ACC112 (cell line): ENCODE measurements around the gene CD247.

Experiments used
- H2AFZ ChIP-seq: fragments of 200-600 bp; sonication (generic); one replicate; pipeline ENCODE4 v1.6.0; 2017; ENCODE audit warnings: antibody characterized with exemption, low read length; ENCODE audit not compliant: unreplicated experiment
- H3K27ac ChIP-seq: fragments of 200-600 bp; sonication (generic); 2 replicates; pipeline ENCODE4 v1.5.1; 2014; ENCODE audit warnings: low read depth, mild to moderate bottlenecking, antibody characterized with exemption, low read length, moderate library complexity
- H3K27me3 ChIP-seq: fragments of 200-600 bp; sonication (generic); 2 replicates; pipeline ENCODE4 v1.6.1; 2014; ENCODE audit warnings: mild to moderate bottlenecking, antibody characterized with exemption, low read length, moderate library complexity, mixed read lengths; ENCODE audit not compliant: insufficient read depth
- H3K36me3 ChIP-seq: fragments of 200-600 bp; sonication (generic); 2 replicates; pipeline ENCODE4 v1.6.1; 2016; ENCODE audit warnings: mild to moderate bottlenecking, antibody characterized with exemption, low read length, moderate library complexity, mixed read lengths; ENCODE audit not compliant: insufficient read depth
- H3K4me1 ChIP-seq: fragments of 200-600 bp; sonication (generic); one replicate; pipeline ENCODE4 v1.6.1; 2016; ENCODE audit warnings: low read length, mixed read lengths; ENCODE audit not compliant: insufficient read depth, unreplicated experiment, control insufficient read depth
- H3K4me3 ChIP-seq: fragments of 200-600 bp; sonication (generic); 2 replicates; pipeline ENCODE4 v1.5.1; 2014; ENCODE audit warnings: mild to moderate bottlenecking, low read depth, low read length
- H3K79me2 ChIP-seq: fragments of 200-600 bp; sonication (generic); one replicate; pipeline ENCODE4 v1.6.0; 2016; ENCODE audit warnings: low read length; ENCODE audit not compliant: control insufficient read depth, unreplicated experiment, insufficient read depth

Gene CD247

GRCh38 chr1:167469280-167469965 lies 48.9 kb downstream of the CD247 start:
- Histone ChIP-seq H2AFZ (no peak overlapping the region), H3K4me3 (no peak overlapping the region), H3K4me1 (no peaks in the 10 kb centered on the region), H3K79me2 (no peaks in the 10 kb centered on the region), H3K27ac (no peak overlapping the region), H3K36me3 (no peaks in the 10 kb centered on the region), H3K27me3 (peaks cover 9% of the 10 kb centered on the region)

GRCh38 chr1:167467752-167468151 lies 50.6 kb downstream of the CD247 start:
- Histone ChIP-seq H3K27ac (no peak overlapping the region), H3K4me3 (no peak overlapping the region), H3K79me2 (no peaks in the 10 kb centered on the region), H3K36me3 (no peaks in the 10 kb centered on the region), H2AFZ (no peak overlapping the region), H3K27me3 (no peaks in the 10 kb centered on the region), H3K4me1 (no peaks in the 10 kb centered on the region)

- Histone ChIP-seq H3K27me3 (no peaks in the 10 kb centered on the region), H3K36me3 (no peaks in the 10 kb centered on the region), H2AFZ (no peak overlapping the region), H3K27ac (no peak overlapping the region), H3K4me3 (no peak overlapping the region), H3K79me2 (no peaks in the 10 kb centered on the region), H3K4me1 (no peaks in the 10 kb centered on the region)
These were observed 51.1 kb downstream of the CD247 start for GRCh38 chr1:167467126-167467710.

- no peaks in the 10 kb centered on the region for H3K27me3 ChIP-seq
These were observed 52.6 kb downstream of the CD247 start for GRCh38 chr1:167465743-167466142.

GRCh38 chr1:167465018-167465417 lies 53.3 kb downstream of the CD247 start:
- Histone ChIP-seq H3K27ac (no peak overlapping the region), H3K79me2 (no peaks in the 10 kb centered on the region)

More at GRCh38 chr1:167465743-167466142, 52.6 kb downstream of the CD247 start:
- no peak overlapping the region for H3K4me3 ChIP-seq
- no peaks in the 10 kb centered on the region for H3K4me1 ChIP-seq
- H3K36me3 ChIP-seq: no peaks in the 10 kb centered on the region
- H3K27ac ChIP-seq: no peak overlapping the region
- no peak overlapping the region for H2AFZ ChIP-seq
- H3K79me2 ChIP-seq: no peaks in the 10 kb centered on the region

GRCh38 chr1:167463875-167464575 lies 54.3 kb downstream of the CD247 start:
- Histone ChIP-seq H3K4me1 (no peaks in the 10 kb centered on the region), H3K27me3 (no peaks in the 10 kb centered on the region), H3K4me3 (no peak overlapping the region), H3K36me3 (no peaks in the 10 kb centered on the region), H2AFZ (no peak overlapping the region), H3K27ac (no peak overlapping the region), H3K79me2 (no peaks in the 10 kb centered on the region)

More at GRCh38 chr1:167465018-167465417, 53.3 kb downstream of the CD247 start:
- H2AFZ ChIP-seq: no peak overlapping the region
- H3K27me3 ChIP-seq: no peaks in the 10 kb centered on the region
- H3K4me1 ChIP-seq: no peaks in the 10 kb centered on the region
- H3K36me3 ChIP-seq: no peaks in the 10 kb centered on the region
- H3K4me3 ChIP-seq: no peak overlapping the region

GRCh38 chr1:167463080-167463479 lies 55.2 kb downstream of the CD247 start:
- H3K36me3 ChIP-seq: no peaks in the 10 kb centered on the region
- H2AFZ ChIP-seq: no peak overlapping the region
- 0 out of 2 replicates have a peak, but pooled peaks cover 2% of the 10 kb centered on the region for H3K27me3 ChIP-seq
- no peaks in the 10 kb centered on the region for H3K4me1 ChIP-seq
- H3K79me2 ChIP-seq: no peaks in the 10 kb centered on the region
- H3K27ac ChIP-seq: no peak overlapping the region
- no peak overlapping the region for H3K4me3 ChIP-seq

GRCh38 chr1:167462341-167462740 lies 56.0 kb downstream of the CD247 start:
- Histone ChIP-seq H3K27ac (no peak overlapping the region), H3K79me2 (no peaks in the 10 kb centered on the region), H3K4me3 (no peak overlapping the region), H3K27me3 (0 out of 2 replicates have a peak, but pooled peaks cover 3% of the 10 kb centered on the region), H3K4me1 (no peaks in the 10 kb centered on the region), H2AFZ (no peak overlapping the region), H3K36me3 (no peaks in the 10 kb centered on the region)

GRCh38 chr1:167460836-167461235 lies 57.5 kb downstream of the CD247 start:
- H3K27ac ChIP-seq: no peak overlapping the region
- H3K27me3 ChIP-seq: 0 out of 2 replicates have a peak, but pooled peaks cover 9% of the 10 kb centered on the region
- no peaks in the 10 kb centered on the region for H3K36me3 ChIP-seq
- no peaks in the 10 kb centered on the region for H3K4me1 ChIP-seq
- H3K4me3 ChIP-seq: no peak overlapping the region
- no peaks in the 10 kb centered on the region for H3K79me2 ChIP-seq
- H2AFZ ChIP-seq: no peak overlapping the region

- Histone ChIP-seq H3K27me3 (0 out of 2 replicates have a peak, but pooled peaks cover 9% of the 10 kb centered on the region), H3K4me3 (no peak overlapping the region), H3K4me1 (no peaks in the 10 kb centered on the region), H3K36me3 (no peaks in the 10 kb centered on the region), H2AFZ (no peak overlapping the region), H3K27ac (no peak overlapping the region), H3K79me2 (no peaks in the 10 kb centered on the region)
These were observed 60.3 kb downstream of the CD247 start for GRCh38 chr1:167457936-167458584.
